T-helper 9 cell (primary cell): ENCODE results near the gene NEK3.
"Not testable (repeated sequence)": the region's sequence is repeated elsewhere in the genome, so short reads cannot be mapped to it uniquely, and the experiment has no call there.

Source experiments
- DNase-seq: peaks from one replicate; pipeline ENCODE4 v3.0.0-alpha.2; 2020

The NEK3 gene

DNA sequence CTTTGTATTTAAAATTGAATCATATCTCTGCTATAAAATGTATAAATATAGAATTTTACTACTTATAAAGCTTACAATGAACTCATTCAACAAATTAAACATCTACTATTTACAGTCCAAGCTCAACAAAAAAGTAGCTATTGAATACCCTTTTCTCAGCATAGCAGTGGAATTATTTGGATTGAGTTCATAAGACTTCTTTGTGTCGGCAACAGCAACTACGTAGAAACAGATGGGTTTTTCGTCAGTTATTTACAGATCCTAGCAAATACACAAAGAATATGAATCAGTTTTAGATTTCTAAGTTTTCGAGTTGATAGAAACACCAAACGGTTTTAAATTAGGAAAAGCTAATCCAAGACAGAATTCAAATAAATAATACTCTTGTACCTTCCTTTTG, 10.4 kb upstream of the NEK3 start:
- DNase-seq = no peak

DNA sequence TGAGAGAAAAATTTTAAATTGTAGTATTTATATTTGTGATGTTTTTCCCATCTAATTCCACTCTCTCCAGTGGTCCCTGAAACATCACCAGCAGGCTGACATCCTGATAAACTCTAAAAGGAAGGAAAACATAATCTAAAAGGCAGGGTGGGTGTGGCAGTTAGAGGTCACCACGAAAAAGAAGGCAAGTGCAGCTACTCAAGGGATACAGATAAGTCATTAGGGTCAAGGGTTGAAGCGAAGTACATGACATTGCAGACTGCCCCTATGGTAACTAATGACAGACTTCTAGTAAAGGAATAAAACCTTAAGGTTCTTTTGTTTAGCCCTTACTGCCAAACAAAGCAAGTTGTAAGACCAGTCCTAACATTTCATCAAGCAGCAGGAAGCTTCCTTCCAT, 6.0 kb upstream of the NEK3 start:
- no peak for DNase-seq

DNA sequence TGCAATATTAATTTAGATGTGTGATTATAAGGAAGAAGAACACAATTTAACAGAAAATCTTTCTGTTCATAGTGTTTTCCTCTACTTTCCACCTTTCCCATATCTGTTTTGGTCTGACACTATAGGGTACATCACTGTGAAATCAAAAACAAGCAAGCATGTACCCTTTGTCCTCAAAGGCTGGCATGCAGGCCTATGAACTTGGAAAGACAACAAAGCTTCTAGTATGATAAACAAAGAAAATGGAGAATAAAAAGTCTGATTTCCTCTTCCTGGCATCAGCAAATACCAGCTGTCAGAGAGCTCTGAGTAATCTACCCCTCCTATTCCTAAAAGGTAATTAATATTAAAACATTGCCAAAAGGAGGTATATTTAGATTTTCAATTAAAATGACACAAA, 5.6 kb upstream of the NEK3 start:
- DNase-seq = no peak

DNA sequence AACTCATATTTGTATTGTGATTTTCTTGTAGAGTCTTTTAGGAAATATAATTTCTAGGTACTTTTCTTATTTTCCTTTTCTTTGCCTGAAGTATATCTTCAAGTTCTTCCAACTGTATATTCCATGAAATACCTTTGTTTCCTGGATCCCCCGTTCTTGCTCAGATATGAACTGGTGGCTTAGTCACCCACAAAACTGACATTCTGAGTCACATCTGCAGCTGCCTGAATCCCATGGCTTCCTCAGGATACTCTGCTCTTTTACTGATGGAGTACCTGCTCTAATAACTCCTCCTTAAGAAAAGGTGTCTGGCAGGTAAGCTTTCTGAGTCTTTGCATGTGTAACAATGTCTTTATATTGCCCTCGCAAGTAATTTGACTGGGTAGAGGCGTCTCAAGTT, 4.5 kb upstream of the NEK3 start:
- not testable (repeated sequence) for DNase-seq

DNA sequence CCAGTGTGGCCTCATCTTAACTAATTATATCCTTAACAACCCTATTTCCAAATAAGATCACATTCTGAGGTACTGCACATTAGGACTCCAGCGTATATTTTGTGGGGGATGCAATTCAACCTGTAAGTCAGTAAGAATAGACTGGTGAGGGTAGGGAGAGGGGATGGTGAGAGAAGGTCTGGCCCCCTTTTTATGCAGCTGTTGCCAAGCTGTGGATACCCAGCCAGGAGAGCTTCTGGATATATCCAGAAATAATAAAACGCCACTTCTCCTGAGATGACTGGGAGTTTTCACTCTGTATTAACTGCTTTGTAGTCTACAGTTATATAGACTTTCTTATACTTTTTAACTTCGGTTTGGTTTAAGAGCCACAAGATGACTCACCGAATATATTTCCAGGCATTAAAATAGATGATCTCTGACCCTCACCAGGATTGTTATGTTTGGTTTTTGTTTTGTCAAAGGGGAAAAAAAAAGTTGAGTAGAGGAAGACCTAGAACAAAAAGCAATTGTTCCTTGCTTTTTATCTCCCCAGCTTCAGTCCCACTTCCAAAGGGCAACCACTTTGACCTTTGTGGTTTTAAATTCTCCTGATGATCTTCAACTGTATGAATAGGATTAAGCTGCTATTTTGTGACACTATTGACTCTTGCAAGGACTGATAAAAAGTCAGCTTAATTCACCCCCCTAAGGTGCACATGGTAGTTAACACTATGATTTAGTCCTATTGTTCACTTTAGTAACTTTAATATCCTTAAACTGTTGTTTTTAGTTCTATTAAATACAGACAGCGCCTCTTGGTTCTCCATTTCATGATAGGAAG, 3.1 kb upstream of the NEK3 start:
- no peak for DNase-seq

DNA sequence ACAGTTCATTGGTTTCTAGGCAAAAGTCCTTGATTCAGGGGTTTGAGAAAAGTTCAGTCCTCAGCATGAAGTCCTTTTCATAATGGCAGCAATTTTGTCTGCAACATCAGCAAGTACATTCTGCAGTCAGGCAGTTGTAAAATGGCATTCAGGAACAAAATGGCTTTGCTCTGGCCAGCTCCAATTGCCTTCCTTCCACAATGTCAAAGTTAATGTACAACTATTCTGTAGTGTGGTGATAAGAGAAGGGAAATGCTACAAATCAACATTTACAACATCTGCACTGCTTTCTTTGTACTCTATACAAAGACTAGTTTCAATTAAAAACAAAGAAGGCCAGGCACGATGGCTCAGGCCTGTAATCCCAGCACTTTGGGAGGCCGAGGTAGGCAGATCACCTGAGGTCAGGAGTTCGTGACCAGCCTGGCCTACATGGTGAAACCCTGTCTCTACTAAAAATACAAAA, 1.8 kb upstream of the NEK3 start:
- DNase-seq = no peak

DNA sequence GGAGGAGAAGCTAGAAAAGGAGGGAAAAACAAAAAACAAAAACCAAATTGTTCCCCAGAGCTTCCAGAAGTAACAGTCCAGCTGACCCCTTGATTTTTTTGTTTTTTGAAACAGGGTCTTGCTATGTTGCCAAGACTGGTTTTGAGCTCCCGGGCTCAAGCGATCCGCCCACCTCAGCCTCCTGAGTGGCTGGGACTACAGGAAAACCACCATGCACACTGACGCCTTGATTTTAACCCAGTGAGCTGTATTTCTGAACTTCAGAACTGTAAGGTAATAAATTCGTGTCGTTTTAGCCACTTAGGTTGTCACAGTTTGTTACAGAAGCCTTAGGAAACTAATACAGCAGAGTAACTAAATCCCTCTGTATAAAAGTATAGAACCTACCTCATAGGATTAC, 1.1 kb upstream of the NEK3 start:
- DNase-seq = no peak

DNA sequence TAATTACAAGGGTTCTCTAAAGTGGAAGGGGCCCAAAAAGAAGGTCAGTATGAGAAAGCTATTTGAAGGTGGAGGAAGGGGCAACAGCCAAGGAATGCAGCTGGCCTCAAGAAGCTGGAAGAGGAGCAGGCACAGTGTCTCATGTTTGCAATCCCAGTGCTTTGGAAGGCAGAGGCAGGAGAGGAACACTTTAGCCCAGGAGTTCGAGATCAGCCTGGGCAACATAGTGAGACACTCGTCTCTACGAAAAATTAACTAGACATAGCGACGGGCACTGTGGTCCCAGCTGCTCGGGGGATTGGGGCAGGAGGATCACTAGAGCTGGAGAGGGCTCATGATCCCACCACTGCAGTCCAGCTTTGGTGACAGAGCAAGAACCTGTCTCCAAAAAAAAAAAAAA, 656 bp upstream of the NEK3 start:
- DNase-seq = no peak

DNA sequence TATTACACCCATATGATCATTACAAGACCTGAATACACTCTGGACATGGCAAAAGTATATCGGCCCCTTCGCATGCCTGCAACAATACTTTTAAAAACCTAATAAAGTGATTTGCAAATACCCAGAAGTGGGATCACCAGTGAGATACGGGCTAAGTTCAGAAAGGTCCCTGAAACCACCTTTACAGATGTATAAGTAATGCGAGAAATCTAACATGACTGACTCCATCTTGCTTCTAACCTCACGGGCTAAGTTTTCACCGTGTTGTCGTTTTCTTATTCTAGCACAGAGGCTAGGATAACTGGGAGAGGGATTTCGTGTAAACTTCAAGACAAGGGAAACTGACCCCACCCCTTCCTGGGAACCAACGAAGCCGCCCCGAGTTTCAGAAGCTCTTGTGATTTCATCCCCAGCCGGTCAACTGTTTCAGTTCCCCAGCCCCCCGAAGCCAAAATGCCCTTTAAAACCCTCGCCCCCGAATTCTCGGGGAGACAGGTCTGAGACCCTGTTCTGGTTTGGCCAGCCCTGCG, 703 bp downstream of the NEK3 start:
- DNase-seq = no peak

DNA sequence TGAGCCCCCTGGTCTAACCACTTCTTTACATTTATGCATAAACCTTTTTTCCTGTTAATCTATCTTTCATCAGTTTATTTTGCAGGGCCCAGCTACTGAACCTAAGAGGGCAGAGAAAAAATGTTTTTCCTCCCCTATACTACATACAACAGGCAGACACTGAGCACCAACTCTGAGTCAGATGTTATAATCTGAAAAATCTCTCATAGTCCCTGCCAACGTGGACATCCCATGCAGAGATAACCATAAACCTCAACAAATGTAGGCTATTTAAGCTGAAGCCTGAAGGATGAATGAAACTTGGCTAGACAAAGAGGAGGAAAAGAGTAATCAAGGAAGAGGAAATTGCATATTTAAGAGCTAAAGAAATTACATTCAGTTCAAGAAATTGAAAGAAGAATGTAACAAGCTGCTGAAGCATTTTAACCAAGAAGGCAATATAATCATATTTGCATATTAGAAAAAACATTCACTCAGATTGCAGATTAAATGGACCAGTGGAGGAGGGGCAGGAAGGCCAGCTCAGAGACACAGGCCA, 2.6 kb downstream of the NEK3 start:
- DNase-seq = no peak

DNA sequence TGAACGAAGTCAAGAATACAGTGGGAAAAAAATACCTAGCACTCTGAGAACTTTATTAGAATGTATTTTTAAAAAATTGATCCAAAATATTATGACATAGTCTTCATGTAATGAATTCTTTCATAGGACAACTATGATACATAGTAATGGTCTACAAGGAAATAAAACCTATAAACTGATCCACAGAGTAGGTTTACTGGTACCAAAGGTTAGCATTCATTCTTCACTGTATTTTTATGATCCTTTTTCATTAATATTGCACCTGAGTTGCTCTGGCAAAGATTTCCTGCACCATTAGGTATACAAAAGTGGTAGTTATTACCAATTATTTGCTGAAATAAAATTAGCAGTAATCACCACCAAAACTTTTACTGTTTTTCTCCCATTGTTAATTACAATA, 4.2 kb downstream of the NEK3 start:
- DNase-seq = no peak

DNA sequence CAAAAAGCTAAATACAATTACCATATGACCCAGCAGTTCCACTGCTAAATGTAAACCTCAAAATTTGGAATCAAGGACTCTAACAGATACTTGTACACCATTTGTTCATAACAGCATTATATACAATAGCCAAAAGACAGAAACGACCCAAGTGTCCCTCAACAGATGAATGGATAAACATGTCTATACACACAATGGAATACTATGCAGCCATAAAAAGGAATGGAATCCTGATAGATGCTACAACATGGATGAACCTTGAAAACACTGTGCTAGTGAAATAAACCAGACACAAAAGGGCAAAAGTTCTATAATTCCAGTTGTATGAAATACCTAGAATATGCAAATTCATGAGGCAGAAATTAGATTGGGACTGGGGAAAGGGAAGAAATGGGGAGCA, 12.2 kb downstream of the NEK3 start:
- no peak for DNase-seq

DNA sequence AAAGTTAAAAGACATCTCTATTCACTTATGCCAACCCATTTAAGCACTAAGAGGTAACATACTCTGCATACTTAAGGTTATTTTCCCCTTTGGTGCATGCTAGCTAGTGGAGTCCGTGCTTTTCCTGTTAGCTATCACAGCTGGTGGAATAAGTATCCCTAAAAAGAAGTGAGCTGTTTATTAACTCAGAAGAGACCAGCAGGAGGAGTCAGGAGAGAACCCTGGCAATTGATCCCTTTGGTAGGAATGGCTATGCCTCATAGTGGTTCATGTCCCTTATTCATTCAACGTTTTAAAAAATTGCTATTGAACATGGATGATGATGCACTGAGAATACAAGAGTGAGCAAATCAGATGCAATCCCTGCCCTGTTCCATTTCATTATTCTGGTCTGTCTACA, 18.1 kb downstream of the NEK3 start:
- DNase-seq = no peak

DNA sequence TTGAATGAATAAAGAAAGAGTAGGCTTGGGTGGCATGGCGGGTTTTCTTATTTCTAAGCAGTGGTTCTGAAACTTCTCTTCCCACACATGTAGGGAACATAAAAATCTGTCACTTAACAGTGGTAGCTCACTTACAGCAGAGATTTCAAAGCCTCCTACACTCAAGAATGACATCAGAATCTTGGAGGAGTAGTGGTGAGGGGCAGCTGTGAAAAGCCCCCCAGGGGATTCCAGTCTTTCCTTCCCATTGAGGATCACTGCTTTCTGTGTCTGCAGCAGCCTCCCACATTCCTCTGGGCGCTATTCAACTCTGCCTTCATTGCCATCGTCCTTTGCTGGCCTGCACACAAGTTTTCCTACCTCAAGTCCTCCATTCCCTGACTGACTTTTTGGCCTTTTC, 21.9 kb downstream of the NEK3 start:
- DNase-seq = no peak

DNA sequence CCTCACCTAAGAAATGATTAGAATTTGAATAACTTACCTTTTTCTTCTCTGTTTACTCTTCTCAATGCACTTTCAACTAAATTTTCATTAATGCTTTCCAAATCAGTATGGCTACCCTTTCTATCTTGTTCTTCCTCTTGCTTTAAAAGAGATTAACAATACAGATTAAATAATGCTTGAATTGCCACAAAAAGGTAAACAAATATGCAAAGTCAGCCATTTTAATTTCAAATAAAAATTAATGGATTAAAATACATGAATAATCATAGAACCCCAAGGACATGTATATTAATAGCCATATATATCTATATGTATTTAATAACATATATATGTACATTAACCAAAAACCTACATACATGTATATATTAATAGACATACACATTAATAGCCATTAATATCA, 22.6 kb downstream of the NEK3 start:
- no peak for DNase-seq

DNA sequence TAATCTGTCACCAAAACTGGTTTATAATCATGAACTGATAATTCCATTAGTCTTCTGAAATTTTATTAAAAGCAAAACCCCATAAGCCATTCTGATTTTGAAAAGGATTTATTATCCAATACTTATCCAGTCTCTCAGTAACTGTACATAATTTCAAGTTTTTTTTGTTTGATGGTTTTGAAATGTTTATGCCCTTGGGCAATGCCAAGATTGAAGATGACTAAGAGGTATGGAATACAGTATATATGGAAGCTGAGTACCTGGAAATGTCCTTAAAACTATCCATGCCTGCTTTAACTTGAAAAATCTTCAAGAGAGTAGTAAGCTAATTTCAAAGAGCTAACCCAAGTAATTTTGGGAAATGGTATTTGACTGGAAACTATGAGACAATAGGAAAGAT, 28.8 kb downstream of the NEK3 start:
- DNase-seq = no peak

DNA sequence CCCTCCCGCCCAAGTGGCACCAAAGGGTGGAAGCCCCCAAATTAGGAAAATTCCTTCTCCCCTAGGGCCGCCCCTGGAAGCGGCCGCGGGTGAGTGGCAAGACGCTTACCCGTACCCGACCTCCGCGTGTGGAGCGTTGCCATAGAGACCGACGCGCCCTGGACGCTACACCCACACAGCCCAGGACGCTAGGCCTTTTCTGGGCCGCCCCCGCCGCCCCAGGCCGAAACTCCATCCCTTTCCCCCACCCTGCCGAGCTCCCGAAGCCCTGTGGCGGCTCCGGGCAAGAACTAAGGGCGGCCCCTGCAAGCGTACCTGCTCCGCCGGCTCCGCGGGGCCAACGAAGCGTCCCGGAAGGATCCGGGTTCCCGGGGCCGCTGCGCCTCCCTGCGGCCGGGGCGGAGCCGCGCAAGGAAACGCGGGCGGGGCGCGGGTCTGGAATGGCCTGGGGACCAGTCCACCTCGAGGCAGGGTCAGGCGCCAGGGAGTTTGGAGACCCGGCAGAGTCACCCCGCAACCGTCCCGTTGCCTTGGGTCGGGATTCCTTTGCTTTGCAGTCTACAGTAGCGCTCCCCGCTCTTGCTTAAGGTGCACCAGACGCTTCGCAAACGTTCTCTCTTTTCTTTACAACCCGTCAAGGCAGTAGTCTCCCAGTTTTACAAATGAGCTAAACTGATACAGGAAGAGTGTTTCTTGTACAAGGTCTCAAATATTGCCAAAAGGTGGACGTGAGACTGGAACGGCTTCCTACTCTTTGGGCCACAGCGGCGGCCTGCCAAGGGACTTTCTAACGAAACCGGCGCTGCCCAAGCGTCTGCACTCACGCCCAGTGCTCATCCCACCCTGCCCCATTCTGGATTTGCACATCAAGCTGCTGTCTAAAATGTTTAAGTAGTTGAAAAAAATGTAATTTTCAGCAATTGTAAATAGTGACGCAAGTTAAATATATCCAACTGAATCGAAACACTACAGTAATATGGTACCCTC, 30.4 kb downstream of the NEK3 start, which contains the start of gene NEK5:
Gene NEK5 (minus strand): TSS at position 360 of the 987 bp plus-strand sequence. CDS start 1,591 bp downstream, outside the sequence.
- DNase-seq = peak; percentile 45

DNA sequence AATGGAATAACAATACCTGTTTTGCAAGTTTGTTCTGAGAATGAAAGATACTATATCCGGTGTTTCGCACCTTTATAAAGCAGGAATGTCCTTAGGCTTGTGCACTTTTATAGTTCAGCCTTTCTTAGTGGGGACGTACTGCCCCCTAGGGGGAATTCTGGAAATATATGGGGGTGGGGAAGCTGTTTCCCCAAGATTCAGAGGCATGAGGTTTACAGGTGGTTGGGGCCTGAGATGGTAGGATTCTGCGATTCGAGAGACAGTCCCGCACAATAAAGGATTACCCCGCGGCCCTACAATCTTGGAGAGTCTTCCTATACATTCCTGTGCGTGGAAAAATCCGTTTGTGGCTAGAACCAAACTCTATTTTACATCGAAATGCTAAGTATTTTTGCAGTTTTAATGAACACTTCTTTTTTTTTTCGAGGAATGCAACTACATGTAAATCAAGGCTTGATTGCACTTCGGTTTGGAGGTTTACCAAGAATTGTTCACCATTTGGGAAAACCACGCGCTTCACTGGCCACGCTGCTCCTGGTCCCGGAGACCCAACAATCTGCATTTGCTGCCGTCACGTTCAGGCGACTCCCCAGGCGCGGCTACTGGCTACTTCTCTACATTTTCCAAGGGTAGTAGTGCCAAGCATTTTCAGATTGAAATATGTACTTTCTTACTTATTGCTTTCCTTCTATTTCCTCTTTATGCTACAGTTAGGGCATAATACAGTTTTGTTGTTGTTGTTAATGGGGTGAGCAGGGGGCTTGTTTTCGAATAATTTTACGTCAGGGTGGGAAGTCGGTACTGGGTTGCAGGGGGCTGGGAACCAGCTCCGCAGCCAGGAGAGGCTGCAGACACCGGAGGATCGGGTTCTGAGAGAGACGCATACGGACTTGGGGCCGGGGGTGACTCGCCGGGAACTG, 31.4 kb downstream of the NEK3 start:
- peak; percentile 23 for DNase-seq

DNA sequence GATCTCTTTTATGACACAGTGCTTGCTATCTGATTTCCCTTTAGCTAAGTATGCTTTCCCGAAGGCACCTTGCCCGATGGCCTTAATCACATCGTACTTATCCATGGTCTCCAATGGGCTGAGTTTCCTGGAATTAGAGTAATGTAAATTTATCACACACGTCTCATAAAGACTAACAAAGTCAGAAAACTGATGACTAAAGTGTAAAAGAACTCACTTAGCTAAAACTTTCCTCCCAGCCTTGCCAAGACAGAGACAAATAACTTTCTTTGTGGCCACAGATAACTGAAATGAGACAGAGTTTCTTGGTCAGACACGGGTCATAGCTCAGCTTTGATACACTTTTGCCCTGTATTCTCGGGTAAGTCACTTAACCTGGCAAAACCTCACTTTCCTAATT, 32.0 kb downstream of the NEK3 start:
- no peak for DNase-seq

DNA sequence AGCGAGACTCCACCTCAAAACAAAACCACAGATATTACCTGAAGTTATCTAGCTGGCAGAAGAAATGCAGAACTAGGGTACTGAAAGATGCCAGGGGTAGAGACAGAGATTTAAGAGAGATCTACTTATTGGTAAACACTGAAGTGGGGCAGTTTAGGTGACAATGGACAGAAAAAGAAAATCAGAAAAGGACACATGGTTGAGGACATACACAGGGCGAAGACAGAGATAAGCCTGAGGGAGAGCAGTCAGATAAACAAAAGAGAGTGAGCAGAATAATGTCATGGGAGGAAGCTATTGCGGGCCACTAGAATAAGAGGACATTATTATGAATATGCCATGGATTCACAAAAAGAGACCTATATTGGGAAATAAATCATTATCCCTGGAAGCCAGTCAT, 33.9 kb downstream of the NEK3 start:
- no peak for DNase-seq

DNA sequence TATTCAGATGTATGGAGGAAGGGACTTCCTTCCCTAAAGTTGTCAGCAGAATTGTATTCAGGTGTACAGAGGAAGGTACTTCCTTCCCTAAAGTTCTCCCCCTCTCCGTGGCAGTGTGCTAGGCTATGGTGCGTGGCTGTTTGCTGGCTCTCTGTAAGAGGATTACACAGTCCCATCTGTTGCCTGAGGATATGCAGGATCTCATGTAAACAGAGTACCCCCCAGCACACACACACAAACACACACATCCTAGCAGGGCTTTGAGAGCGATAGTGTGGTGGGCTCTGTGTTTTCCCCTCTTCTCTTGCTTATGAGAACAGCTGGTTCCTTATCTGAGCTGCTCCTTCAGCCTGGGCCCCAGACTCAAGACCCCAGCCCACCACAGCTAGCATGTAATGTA, 40.8 kb downstream of the NEK3 start:
- no peak for DNase-seq

DNA sequence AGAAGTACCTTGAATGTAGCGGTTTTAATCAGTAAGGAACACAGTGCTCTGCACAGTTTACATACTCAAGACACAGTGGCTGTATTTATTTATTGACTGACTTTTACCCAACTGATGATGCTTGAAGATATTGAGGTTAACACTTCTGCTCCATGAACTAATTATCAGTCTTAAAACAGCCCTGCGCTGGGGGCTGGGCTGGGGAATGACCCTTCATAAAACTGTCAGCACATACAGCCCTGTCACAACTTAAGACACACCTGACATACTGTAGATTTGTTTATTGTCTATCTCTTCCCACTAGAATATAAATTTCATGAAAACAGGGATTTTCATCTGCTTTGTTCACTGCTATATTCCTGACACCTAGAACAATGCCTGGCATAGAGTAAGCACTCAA, 41.3 kb downstream of the NEK3 start:
- DNase-seq = no peak
